Activated CD8-positive, alpha-beta memory T cell treated with anti-CD3 and anti-CD28 coated beads for 48 hours (primary cell): ENCODE data around the gene APBB3.

Source experiments
- DNase-seq, 3 experiments: peaks; one replicate each; pipeline ENCODE4 v3.0.0-alpha.2; 2020; ENCODE audit warnings: low read depth in 2 of 3, low spot score in 2 of 3

Gene APBB3

GRCh38 chr5:140555747-140556312 is 8.6 kb downstream of the APBB3 start:
- no peak for DNase-seq

DNA sequence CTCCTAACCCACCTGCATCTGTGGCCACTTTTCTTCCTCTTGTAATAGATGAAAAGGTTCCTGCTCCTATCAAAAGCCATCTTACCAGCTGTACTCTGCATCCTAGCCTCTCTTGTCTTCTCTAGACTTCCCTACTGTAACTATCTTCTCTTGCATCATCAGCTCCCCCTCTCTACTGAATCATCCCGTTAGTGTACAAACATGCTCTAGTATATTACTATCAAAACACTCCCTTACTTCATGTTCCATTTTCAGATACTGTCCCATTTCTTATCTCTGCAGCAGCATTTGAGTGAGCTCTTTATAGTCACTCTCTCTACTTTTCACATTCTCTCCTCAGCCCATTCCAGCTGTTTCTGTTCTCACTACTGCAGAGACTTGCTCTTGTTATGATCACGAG is 9.9 kb downstream of the APBB3 start:
- DNase-seq, result no peak

DNA sequence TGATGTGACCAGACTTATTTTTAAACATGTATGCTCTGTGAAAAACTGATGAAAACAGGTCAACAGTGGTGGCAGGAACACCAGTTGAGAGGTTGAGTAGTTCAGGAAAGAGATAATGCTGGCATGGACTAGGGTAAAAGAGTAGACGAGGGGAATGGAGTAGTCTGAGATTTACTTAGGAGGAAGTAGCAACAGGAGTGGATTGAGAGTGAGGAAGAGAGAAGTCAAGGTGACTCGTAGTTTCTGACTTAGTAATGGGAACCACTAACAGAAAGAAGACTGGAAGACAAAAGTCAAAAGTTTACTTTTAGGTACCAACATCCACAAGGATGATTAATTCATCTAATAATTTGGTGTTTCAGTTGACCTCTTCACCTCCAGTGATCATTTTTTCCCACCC is 10.7 kb downstream of the APBB3 start:
- DNase-seq, result no peak

DNA sequence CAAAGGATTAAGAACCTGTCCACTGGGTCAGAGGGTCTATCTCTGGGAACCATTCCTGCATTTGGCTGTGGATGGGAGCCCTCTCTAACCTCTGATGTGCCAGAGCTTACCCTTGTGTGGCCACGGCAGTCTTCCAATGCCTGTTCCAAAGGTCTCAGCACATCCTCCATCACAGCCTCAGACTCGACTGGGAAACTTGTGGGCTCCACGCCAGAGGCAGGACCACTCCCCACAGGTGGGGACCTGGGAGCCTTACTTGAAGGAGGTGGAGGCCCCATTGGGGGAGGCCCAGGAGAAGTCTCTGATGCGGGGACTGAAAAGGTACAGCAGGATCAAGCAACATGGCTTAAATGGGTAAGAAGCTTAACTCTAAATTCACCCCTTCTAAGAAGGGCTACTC is 12.5 kb downstream of the APBB3 start:
- no peak for DNase-seq

GRCh38 chr5:140550147-140551079 is 14.0 kb downstream of the APBB3 start:
- no peak for DNase-seq

- DNase-seq, result no peak
Observed at GRCh38 chr5:140549237-140550144, 14.9 kb downstream of the APBB3 start.

GRCh38 chr5:140548791-140549190 is 15.6 kb downstream of the APBB3 start:
- DNase-seq, result no peak

DNA sequence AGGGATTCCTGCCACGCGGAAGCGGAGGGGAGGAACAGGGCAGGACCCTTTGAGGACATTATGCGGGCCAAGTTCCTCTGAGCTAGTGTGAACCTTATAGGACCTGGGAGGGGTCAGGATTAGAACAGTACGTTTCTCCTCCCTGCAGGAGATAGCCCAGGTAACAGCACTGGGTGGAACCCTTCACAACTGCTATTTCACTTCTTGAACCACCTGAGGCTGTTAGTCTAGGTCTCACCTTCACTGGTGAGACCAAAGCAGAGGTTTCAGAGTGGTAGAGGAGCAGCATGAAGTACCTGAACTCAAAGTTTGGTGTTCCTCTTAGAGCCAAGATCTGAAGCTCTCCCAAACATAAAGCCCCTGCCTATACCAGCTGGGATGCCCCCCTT is 16.1 kb downstream of the APBB3 start:
- no peak for DNase-seq

GRCh38 chr5:140547508-140548299 is 16.7 kb downstream of the APBB3 start, which contains the start of gene EIF4EBP3:
TSS of gene EIF4EBP3 (plus strand) at chr5:140547662. CDS start at chr5:140547738, 76 bp downstream.
- peak; percentile 51 to 77 (median 67) for DNase-seq

GRCh38 chr5:140546851-140547507 is 17.4 kb downstream of the APBB3 start:
- DNase-seq, result no peak

- no peak for DNase-seq
Observed at GRCh38 chr5:140545606-140546005, 18.8 kb downstream of the APBB3 start.

DNA sequence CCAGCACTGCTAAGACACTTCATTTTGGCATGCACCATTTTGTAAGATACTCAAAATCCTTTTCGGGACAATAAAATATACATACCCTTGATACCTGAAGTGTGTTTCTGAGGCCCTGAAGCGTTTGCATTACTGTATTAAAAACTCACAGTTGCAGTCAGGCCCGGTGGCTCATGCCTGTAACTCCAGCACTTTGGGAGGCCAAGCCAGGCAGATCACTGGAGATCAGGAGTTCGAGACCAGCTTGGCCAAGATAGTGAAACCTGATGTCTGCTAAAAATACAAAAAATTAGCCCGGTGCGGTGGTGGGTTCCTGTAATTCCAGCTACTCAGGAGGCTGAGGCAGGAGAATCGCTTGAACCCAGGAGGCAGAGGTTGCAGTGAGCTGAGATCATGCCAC is 19.4 kb downstream of the APBB3 start:
- no peak for DNase-seq

DNA sequence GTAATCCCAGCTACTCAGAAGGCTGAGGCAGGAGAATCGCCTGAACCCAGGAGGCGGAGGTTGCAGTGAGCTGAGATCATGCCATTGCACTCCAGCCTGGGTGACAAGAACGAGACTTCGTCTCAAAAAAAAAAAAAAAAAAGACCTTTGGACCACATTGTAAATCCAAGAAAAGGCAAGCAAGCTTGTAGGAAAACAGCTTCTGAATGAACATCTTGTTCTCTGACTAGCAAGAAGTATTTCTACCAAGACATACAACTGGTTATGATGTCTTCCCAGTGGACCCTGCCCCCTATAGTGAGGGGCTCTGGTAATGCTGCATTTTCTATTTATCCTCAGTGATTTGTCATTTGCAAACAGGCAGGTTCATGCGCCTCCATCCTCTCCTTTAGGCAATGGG is 21.4 kb downstream of the APBB3 start:
- DNase-seq, result no peak

DNA sequence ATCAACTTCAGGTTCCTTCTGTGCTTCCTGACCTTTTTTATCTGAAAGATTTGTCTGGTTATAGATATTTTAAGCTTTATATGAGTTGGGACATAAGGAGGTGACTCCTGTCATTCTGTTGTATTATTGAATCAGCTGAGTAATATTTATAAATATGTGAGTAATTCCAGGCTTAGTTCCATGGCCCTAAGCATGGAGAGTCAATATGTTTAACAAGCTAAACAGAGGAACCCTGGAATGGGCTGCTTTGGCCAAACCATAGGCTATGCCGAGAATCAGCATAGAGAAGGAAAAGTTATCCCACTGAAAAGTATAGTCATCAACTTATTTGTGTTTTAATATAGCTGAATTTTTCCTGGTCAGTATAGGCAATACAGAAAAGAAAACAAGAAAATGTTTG is 24.2 kb downstream of the APBB3 start:
- DNase-seq, result no peak

GRCh38 chr5:140524003-140524402 is 40.4 kb downstream of the APBB3 start:
- no peak for DNase-seq

DNA sequence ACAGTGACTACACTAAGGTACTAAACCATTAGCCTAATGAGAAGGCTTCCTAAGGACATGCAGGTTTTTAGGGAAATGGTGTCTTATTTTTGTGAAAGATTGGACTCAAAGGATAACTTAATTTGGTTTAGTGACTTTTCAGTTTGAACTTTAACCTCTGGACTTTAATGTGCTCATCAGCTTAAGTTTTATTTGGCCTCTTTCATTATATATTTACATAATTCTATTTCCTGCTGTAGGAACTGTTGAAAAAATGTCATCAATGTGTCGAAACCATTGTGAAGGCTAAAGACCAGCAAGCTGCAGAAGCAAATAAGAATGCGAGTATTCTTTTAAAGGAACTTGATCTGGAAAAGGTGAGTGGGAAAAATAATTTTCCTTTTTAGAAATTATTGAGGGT is 51.3 kb downstream of the APBB3 start:
- no peak for DNase-seq

DNA sequence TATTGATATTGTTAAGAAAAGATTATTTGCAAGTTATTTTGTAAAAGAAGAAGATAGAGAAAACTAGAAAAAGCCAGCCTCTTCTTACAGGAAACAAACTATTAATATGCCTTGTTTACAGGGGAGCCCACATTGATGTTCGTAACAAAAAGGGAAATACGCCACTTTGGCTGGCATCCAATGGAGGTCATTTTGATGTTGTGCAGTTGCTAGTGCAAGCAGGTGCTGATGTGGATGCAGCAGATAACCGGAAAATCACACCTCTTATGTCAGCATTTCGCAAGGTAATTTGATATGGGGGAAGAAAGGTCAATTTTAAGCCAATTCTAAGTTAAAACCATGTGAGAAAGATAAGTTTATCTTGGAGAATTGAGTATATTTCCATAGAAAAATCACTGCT is 54.5 kb downstream of the APBB3 start:
- no peak for DNase-seq
